NOMO-1 (cell line): ENCODE measurements around the gene FGR.
"Not testable (repeated sequence)": the region's sequence is repeated elsewhere in the genome, so short reads cannot be mapped to it uniquely, and the experiment has no call there.

Experiments
- DNase-seq, 2 experiments: peaks; one replicate each; lab custom pipeline; 2025; ENCODE audit not compliant: unreplicated experiment in 2 of 2; lab: John Stamatoyannopoulos, UW

The FGR gene

GRCh38 chr1:27660300-27660835, 25.4 kb upstream of the FGR start:
- DNase-seq: no peak

DNA sequence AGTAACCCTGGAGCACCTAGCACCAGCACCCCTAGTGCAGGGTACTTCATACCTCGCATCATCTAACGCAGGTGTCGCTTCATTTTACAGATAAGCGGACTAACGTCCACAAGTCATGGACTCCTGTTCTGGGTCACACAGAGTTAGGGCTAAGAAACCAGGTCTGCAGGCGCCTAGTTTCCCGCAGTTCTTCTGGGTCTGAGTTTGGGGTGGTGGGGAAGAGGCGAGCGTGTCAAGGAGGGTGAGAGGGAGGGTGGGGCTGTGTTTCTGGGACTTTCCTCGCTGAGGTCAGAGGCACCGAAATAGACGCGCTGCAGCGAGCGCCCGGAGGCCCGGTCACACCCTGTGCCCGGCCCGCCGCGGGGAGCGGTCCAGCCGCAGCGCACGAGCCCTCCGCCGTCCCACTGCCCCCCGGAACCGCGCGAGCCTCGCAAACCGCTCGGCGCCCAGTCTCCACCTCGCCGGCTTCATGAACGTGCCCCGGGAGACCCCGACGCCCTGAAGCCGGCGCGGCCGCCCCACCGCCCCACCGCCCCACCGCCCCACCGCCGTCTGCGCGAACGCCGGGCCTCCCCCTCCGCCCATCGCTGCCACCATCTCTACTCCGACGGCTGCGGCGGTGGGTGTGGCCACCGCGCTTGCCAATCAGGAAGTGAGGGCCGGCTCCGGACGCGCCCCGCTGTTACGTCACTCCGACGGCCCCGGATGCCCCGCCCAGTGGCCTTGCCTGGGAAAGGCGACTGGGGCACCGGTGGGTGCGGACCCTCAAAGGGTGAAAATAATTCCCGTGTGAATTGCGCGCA, 24.7 kb upstream of the FGR start:
- DNase-seq: peak; percentile 83 to 84

GRCh38 chr1:27658951-27659496, 24.0 kb upstream of the FGR start:
- no peak for DNase-seq

DNA sequence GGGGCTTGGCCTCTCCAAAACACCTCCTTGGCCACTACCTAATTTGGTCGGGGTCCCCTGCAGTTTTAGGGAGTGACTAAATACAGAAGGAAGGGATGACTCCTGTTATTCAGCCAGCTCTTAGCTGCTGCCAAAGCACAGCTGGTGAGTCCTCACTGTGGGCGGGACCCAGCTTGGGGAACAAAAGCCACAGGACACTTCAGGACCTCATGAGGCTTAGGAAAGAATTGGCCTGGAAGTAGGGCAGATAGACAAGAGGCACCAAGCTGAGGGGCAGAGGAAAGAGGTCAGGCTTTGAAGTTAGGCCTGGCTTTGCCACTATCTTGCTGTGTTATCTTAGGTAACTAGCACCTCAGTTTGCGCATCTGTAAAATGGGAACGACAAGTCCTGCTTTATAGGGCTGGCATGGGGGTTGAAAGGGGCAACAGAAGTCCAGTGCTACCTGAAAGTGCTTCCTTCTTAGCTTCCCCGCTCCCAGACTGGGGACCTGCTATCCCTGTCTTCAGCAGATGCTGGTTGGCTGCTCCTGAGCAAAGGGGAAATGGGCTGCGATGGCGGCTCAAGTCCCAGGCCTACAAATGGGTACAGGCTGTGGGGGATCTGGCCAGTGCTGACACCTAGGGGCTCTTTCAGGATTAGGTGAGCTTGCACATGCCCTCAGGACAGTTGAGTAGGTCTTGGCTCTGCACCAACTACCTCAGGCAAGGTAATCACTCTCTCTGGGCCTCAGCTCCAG, 21.3 kb upstream of the FGR start:
- no peak for DNase-seq

DNA sequence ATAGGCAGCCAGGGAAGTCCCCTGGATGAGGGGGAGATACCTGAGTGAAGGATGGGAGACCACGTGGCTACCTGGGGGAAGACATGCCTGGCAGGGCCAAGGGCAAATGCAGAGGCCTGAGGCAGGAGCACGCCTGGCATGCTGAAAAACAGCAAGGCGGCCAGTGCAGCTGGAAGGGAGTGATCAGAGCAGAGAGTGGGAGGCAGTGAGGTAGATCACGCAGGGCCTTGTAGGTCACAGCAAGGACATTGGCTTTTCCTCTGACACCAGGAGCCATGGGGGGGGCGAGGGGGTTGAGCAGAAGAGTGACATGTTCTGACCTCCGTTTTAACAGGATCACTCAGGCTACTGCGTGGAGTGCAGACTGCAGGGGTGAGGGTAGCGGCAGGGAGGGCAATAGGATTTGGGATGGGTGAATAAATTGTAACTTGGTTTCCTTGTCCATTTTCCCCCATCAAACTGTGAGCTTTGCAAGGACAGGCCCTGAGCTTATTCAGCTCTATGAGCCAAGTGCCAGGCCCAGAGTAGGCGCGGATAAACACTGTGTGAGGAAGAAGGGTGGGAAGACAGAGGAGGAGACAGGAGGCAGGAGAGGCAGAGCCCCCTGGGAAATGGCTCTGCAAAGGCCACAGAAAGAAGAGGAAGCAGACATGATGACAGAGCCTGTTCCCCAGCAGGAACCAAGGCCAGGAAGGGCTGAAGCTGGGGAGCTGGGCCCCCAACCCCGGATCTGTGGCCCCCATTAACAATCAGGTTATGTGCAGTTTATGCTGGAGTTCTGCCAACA, 20.4 kb upstream of the FGR start:
- no peak for DNase-seq

- no peak for DNase-seq
Measured at GRCh38 chr1:27652111-27652864, 17.3 kb upstream of the FGR start.

- no peak for DNase-seq
Measured at GRCh38 chr1:27650539-27651175, 15.7 kb upstream of the FGR start.

GRCh38 chr1:27650171-27650538, 15.2 kb upstream of the FGR start:
- no peak for DNase-seq

DNA sequence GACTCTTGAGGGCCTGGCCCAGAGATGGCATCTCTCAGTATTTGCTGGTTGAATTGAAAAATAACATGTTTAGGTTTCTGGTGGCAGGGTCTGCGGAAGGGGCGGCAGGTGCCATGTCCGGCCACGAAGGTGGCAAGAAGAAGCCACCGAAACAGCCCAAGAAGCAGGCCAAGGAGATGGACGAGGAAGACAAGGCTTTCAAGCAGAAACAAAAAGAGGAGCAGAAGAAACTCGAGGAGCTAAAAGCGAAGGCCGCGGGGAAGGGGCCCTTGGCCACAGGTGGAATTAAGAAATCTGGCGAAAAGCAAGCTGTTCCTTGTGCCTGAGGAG, 14.3 kb upstream of the FGR start:
- DNase-seq: no peak

DNA sequence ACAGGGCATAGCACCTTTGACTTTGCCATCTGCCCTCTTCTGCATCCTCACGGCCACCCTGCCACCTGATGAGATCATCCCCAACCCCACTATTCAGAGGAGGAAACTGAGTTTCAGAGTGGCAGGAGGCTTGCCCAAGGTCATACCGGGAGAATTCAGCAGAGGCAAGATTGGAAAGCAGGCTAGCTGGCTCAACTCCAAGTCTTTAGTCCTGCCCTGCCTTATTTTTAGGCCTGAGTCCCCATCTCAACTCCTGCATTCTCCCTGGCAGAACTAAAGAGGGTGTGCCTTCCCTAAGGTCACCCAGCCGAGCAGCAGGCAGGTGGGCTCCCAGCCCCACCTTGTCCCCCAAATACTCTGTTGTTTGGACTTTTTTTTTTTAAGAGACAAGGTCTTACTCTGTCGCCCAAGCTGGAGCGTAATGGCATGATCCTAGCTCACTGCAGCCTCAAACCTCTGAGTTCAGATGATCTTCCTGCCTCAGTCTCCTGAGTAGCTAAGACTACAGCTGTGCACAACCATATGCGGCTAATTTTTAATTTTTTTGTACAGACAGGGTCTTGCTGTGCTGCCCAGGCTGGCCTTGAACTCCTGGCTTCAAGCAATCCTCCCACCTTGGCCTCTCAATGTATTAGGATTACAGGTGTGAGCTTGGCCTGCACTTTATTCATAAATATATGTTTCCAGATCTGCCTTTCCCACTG, 13.8 kb upstream of the FGR start:
- DNase-seq: no peak

- no peak for DNase-seq
Measured at GRCh38 chr1:27647328-27647727, 12.3 kb upstream of the FGR start.

- DNase-seq: no peak
Measured at GRCh38 chr1:27646676-27647075, 11.7 kb upstream of the FGR start.

- no peak for DNase-seq
Measured at GRCh38 chr1:27645071-27645415, 10.1 kb upstream of the FGR start.

- DNase-seq: no peak
Measured at GRCh38 chr1:27644369-27645070, 9.5 kb upstream of the FGR start.

DNA sequence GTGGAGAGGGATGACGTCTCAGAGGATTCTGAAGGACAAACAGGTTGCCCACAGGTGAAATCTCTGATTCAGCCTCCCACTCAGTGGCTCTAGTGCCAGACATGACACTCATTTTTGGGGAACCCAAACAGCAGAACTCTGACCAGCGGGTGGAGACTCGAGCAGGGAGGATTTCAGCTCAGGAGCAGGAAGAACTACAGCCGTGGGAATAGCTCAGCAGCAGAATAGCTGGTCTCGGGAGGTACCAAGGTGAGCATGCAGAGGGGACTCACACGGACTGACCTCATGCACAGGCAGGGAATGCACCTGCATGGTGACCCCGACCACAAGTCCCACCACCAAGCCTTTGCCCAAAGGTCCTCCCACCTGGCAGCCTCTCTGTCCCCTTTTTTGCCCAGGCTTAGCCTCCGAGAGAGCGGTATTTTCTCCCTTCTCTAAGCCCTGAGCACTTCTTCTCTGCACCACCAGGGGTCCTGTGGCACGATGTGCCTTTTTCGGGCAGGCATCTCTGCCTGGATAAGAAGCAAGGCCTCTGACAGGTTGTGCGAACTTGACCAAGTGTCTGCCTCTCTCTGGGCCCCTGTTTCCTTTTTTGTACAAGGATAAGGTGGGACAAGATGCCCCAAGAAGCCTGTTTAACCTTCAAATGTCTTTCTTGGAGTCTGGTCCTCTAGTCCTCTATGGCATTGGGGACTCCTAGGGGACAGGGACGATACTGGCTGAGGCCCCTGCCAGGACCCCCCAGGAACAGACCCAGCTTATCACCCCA, 8.8 kb upstream of the FGR start:
- DNase-seq: peak; percentile 32 to 59

GRCh38 chr1:27640514-27640913, 5.5 kb upstream of the FGR start:
- DNase-seq: not testable (repeated sequence)

GRCh38 chr1:27638805-27639204, 3.8 kb upstream of the FGR start:
- DNase-seq: no peak
